Adipose tissue (tissue), 3 donors: Measurements from ENCODE around the gene NLGN1. TPM values are rescaled to one million over a fixed set of nuclear protein-coding genes. Genes with fewer than 3 reads are reported as not detected.
"Not testable (repeated sequence)": the region's sequence is repeated elsewhere in the genome, so short reads cannot be mapped to it uniquely, and the experiment has no call there.

Experiments used
- H3K27ac ChIP-seq: one replicate; pipeline ENCODE4 v1.5.1; 2013; ENCODE audit warnings: low read depth, low read length
- WGBS, 3 donors: extraction: QIAGEN DNeasy Blood & Tissue Kit; methylation state at CpG; one replicate each; pipeline ENCODE4 v1.1.7; 2013; 5-methylcytosine and 5-hydroxymethylcytosine counted together
- polyA plus RNA-seq, 3 donors: library from polyadenylated mRNA; stranded (reverse); fragments of 200-250 nt; gene quantifications; one replicate each; pipeline ENCODE4 v1.2.3, GENCODE V29; 2013
- donor health status: healthy with polysubstance abuse.
- donor health status: Bipolar disorder and iron deficiency.
- donor health status: healthy.

NLGN1 gene
- 1 to 10 TPM in 2 of 3 donors, under 1 TPM in 1; 0.23 to 1.8 (median 1.0) TPM for polyA plus RNA-seq

DNA sequence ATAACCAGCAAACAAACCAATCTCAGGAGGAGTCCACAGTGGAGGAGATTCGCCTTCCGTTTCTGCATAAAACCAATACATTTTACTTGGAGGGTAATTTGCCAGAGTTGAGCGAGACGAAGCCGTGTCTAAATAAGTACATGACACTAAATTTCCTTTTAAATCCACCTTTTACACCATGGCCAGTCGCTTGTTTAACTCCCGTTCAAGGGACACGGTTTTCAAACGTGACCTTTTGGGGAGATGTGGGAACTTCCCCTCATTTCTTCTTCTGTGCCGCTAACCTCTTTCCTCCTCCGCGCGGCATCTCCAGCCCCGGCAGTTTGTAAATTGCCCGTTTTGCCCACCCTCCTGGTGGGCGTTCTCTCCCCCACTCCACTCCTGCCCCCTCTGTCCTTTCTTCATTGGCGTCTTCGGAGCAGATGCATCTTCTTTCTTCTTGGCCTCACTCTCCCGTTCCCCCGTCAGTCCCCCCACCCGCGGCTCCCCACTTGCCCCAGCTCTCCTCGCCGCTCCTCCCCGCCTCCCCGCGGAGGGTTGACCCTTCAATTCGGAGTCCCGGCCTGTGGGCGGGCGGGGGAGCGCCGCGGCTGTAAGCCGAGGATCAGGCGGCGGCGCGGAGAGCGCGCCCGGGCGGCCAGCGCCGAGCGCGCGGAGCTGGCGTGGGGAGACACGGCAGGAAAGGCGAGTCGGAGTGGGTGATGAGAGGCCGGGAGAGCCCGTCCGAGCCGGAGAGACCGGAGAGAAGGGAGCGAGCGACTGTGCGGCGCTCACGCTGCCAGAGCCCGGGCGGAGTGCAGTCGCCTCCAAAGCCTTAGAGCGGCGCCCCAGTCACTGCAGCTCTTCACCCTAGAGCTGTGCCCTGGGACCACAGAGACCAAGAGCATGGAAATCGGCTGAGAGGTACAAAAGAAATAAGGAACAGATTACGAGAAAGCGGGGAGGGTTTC, at the start of gene NLGN1:
Gene NLGN1 (plus strand): TSS at position 584 of the 950 bp plus-strand sequence.
- no peak within 1 kb of the TSS for H3K27ac ChIP-seq
- 0 to 1% (median 0%) methylated on average over 68 to 70 of the region's 70 CpGs for WGBS, 3 donors

DNA sequence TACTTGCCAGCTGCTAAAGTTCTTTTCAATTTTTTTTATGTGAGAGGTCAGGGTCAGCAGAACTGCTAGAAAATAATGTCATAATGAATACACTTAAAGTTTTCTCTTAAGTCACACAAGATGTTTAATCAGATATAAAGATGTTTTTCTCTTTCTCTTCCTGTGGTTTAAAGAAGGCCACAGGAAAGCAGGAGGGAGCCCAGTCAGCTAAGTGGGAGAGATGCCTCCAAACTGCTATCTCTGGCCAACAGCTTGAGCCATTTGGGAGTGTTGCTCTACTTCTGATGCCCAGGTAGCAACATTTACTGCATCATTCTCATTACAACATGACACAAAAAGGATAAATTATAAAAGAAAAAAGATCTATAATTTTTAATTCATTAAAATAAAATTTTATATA, 45.7 kb upstream of the NLGN1 start:
- no peak overlapping the region for H3K27ac ChIP-seq

DNA sequence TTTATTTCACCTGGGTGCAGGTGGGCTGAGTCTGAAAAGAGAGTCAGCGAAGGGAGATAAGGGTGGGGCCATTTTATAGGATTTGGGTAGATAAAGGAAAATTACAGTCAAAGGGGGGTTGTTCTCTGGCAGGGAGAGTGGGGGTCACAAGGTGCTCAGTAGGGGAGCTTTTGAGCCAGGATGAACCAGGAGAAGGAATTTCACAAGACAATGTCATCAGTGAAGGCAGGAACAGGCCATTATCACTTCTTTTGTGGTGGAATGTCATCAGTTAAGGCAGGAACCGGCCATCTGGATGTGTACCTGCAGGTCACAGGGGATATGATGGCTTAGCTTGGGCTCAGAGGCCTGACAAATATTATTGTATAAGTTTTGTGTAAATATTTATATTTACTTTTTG, 44.4 kb upstream of the NLGN1 start:
- H3K27ac ChIP-seq: not testable (repeated sequence)
- WGBS, 3 donors: 44 to 87% (median 80%) methylated on average over 1 to 2 of the region's 2 CpGs

DNA sequence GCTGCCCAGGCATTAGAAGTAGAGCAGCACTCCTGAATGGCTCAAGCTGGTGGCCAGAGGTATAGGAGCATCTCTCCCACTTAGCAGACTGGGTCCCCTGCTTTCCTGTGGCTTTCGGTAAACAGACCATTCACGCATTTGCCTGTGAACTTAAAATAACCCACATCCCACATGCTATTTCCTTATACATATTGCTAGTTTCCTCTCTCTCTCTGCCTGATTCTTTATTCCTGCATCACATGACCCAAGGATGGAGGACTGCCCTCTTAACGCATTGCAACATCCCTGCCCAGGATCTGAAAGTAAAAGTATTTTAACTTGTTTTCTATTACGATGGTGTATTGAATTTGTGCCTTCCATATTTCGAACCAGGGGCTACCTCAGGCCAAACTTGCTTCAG, 43.4 kb upstream of the NLGN1 start:
- H3K27ac ChIP-seq: no peak overlapping the region
- WGBS, 3 donors: 49 to 64% (median 61%) methylated on average over 5 of the region's 5 CpGs

DNA sequence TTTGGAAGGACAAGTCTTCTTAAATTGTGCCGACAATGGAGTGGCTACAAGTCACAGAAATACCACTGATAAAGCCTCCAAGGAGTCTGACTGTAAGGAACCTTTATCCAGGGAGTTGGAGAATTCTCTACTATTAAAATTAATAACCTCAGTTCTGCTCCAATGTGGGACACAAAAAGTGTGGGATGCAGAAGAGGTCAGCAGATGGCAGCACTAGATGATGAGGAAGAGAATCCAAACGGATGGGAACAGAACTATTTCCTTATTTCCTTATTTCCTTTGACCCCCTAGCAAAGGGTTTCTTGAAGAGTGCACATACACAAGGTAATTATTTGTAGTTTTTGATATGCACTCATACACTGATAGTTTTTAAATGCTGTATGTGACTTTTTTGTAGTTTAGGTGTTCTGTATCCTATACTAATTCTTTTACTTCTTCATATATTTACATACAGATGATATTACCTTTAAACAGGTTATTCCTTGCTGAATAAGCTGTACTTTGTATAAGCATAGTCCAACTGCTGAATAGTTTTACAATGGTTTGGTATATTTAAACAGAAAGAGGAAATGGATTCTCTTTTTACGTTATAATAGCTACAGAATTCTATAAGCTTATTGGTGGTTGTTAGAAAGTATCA, 25.6 kb upstream of the NLGN1 start:
- no peak overlapping the region for H3K27ac ChIP-seq
- WGBS, 3 donors: 41 to 48% (median 42%) methylated on average over 3 of the region's 3 CpGs

DNA sequence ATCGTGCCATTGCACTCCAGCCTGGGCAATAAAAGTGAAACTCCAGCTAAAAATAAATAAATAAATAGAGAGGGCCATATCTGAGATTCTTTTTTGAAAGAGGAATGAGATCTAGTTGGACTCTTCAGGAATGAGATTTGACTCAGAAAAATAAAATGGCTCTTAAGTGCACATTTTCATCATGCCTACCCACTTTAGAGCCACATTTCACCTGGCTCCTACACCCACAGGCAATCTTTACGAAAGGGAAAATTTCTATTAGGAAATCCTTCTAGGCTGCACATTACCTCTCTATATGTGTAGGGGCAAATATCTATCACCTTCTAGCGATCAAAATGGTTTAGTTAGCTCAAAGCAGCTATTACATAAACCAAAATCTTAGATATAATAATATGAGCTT, 16.9 kb upstream of the NLGN1 start:
- no peak overlapping the region for H3K27ac ChIP-seq
- WGBS, 3 donors: 87 to 93% (median 88%) methylated on average over 3 of the region's 3 CpGs

DNA sequence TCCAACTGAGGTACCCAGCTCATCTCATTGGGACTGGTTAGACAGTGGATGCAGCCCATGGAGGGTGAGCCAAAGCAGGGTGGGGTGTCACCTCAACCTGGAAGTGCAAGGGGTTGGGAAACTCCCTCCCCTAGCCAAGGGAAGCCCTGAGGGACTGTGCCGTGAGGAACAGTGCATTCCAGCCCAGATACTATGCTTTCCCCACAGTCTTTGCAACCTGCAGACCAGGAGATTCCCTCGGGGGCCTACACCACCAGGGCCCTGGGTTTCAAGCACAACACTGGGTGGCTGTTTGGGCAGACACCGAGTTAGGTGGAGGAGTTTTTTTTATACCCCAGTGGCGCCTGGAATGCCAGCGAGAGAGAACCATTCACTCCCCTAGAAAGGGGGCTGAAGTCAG, 15.6 kb upstream of the NLGN1 start:
- WGBS, 3 donors: 78 to 90% (median 87%) methylated on average over 5 of the region's 5 CpGs

DNA sequence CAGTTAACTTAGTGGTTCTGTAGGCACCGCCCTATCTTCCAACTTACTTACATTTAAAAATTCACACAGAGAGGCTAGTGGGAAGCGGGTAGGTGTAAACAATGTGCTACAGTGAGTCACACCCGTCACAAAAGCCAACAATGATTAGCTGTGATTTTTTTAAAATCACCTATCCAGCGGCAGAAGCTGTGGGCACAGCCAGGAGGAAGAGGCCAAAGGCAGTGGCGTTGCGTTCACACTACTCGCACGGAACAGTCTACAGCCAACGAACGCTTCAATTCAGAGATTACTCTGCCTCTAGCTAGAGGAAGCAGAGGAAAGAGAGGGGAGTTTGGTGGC, 2.5 kb upstream of the NLGN1 start:
- H3K27ac ChIP-seq: no peak overlapping the region
- 2% methylated on average over 10 of the region's 10 CpGs for WGBS, 3 donors

More for the DNA sequence above, 15.6 kb upstream of the NLGN1 start:
- not testable (repeated sequence) for H3K27ac ChIP-seq

DNA sequence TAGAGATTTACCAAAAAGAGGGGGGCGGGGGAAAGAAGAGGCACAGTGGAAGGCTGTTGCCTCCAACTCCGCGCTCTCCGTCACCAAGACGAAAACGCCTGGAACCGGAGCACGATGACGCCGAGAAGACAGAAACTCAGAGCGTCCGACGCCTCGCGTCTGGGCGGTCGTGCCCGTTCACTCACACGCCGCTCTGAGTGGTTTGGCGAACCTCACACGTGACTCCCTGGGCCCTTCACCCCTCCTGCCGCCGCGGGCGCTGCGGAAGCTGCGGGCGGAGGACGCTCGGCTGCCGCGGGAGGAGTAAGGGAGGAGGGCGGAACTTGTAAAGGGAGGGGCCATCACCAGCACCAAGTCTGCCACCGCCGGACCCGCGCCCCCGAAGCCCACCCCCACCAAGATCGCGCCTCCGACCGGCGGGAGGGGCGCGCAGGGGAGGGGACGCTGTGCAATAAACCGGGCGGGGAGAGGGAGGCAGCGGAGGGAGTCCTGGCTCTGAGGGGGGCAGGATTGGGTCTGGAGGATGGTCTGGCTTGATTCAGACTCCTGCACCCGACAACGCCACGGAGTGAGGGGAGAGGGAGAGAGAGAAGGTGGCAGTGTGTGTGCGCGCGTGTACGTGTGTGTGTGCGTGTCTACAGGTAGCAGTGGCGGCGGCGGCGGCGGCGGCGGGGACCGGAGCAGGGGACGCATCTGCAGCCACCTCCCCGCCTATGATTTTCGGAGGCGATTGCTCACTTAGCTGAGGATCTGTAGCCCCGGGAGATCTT, 1.9 kb upstream of the NLGN1 start:
- WGBS, 3 donors: 0 to 1% (median 1%) methylated on average over 61 to 70 of the region's 71 CpGs
- H3K27ac ChIP-seq: no peak overlapping the region

DNA sequence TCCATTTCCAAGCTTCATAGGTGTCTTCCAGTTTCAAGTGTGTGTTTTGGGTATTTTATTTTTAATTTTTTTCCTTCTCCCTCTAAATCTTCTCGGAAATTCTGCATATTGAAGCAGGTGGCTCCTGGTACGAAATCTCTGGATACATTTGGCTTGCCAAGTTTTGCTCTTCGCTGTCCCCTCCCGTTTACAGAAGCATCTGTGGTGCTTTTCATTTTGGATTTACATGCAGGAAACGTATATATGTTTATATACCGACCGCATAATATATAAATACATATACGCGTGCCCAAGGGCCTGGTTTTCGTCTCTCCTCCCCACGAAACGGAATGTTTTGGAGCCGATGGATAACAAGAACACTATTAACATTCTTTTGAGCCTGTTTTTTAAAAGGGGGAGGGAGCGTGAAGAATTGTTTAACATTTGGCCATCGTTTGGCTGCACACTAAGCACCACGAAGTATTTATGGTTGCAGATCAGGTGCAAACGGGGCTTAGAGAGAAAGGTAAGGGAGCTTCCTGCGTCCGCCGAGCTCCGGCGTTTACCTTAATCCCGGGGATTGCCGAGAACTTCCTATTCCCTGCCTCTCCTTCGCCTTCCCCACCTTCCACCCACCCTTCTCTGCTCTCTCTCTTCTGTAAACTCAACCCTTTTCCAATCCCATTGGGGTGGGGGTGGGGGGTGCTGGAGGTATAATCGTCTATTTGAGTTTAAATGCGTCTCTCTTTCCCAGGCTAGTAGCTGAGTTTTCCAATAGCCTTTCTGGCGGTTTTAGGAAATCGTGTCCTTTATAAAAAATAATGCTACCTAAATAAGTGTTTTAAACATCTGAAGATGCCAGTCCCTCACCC, 1.1 kb upstream of the NLGN1 start:
- 1 to 2% (median 1%) methylated on average over 29 of the region's 29 CpGs for WGBS, 3 donors
- no peak overlapping the region for H3K27ac ChIP-seq

DNA sequence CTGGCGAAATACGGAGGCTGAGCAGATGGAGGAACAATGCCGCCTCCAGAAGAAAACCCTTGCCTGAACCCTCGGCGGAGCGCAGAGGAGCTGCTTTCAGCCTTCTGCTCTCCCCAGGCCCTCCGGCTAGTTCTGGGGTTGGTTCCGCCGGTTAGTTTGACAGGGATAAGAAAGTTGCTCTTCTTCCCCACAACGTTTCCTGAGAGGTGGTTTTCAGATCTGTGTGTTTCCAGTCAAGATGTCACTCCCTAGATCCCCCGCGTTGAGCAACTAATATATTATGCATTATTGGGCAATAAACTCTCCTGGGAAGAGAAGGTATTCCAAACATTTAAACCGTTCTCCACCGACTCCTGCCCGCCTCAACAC, 551 bp downstream of the NLGN1 start:
- WGBS, 3 donors: 5 to 8% (median 6%) methylated on average over 15 of the region's 15 CpGs
- H3K27ac ChIP-seq: no peak overlapping the region

DNA sequence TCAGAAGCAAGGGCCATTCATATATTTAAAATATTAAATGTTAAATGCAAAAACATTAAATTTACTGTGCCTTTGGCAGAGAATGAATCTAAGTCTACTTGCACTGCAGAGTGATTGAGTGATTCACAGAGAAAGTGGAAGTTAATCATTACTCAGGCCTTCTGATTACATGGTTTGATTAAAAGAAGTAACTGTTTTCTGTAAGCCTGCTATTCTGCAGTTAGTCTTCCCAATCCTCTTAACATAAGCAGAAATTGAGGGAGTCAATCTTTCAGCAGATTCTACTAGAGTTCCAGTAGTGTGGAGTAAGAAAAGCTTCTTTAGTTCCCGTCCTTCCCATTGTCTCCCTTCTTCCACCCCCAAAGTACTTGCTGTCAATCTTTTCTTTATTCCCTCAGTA, 1.5 kb downstream of the NLGN1 start:
- H3K27ac ChIP-seq: no peak overlapping the region

DNA sequence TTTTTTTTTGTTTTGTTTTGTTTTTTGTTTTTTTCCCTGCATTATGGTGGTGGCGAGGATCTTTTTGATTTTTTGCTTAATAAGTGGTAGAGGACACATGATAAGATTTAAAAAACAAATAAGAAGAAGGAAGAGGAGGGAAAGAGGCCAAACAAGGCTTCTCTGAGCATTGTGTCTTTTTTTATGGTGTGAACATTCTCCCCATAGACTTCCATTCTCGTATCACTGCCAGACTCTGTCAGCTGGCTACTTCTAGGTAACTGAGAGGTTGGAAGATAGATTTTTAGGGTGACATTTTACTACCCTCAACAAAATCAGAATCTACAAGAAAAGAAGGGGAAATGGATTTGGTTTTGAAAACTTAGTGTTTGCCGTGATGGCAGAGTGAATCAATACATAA, 3.8 kb downstream of the NLGN1 start:
- no peak overlapping the region for H3K27ac ChIP-seq
- 57 to 70% (median 64%) methylated on average over 3 of the region's 3 CpGs for WGBS, 3 donors

More for the DNA sequence above, 1.5 kb downstream of the NLGN1 start:
- 69 to 85% (median 81%) methylated on average over 1 of the region's 1 CpG for WGBS, 3 donors

DNA sequence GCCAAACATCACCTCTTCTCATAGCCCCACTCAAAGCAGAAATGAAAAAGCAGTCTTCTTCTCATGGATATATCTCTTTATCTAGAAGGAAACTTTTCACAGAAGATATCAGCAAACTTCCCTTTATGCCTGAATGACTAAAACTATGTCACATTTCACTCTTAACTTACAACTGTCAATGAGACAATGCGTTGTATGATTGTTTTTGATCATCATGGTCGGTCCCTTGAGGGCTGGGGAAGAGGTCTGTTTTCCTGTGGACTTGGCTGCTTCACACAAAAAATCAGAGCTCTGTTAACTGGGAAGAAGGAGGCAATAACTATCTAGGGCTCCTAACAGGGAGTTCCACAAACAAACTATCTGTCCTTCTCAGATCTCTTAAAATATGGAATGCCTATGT, 5.1 kb downstream of the NLGN1 start:
- 58 to 73% (median 64%) methylated on average over 2 of the region's 2 CpGs for WGBS, 3 donors
- H3K27ac ChIP-seq: no peak overlapping the region

DNA sequence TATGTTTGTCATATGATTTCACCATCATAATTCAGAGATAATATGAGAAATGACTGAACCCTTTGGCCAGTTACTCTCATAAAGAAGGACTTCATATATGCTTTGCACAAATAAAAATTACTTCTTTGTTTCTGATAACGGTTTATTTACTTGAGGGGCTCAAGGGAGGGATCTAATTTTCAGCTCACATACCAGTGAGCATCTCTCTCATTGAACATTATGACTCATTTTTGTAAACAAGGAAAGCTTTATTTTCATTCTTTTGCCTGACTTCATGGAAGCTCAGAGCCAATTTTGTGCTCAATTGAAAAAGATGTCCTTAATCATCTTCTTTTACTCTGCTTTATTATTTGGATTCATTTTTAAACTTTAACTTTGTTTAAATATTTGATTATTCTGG, 5.8 kb downstream of the NLGN1 start:
- no peak overlapping the region for H3K27ac ChIP-seq
- 54 to 65% (median 59%) methylated on average over 1 of the region's 1 CpG for WGBS, 3 donors

DNA sequence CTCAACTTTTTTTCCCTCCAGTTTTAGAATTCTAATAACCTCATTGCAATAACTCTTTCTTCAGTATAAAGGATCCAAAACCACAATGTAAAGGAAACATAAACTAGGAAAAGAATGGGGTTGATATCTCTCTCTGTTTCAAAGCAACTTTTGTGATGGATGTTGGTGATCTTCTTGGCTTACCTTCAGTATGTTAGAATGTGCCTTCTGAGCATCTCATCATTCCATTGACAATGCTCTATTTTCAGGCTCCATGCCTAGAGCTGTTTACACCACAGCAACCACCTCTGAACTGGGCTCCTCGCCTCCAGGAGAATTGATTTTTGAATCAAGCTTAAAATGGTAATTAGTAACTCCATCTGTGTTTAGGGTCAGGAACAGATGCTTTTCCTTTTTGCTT, 6.6 kb downstream of the NLGN1 start:
- WGBS, 3 donors: 57 to 93% (median 92%) methylated on average over 1 of the region's 1 CpG
- H3K27ac ChIP-seq: no peak overlapping the region

DNA sequence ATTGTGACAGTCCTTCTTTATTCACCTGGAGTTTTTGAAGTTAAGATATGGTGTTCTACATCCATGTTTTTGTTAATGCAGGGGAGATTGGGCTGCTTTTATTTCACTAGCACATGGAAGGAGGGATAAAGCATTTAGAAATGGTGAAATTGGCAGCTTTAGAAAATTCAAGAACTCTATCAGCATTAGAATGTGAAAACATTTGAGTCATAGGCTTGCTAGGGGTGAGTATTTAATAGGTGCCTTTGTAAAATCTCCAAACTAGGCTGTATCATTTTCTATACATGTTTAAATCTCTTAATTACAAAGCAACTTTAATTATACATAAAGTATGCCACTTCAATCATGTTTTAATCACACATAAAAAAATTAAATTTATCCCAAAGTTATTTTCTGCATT, 12.9 kb downstream of the NLGN1 start:
- no peak overlapping the region for H3K27ac ChIP-seq

DNA sequence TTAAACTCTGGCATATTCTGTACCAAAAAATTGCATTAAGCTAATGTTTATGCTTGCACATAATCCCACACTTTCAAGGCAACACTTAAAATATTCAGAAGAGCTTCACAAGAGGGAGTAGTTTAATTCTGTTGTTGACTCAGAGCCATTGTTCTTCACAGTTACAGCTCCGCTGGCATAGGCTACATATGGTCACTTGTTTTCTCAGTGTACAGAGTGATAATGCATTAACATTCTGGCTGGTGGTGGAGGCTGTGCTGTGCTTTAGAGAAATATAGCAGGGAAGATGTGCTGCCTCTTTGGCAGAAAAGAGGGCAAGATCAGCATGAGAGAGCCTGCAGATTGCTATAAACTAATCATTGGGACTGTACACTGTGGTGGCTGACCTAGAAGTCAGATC, 13.3 kb downstream of the NLGN1 start:
- 72 to 85% (median 78%) methylated on average over 1 of the region's 1 CpG for WGBS, 3 donors
- no peak overlapping the region for H3K27ac ChIP-seq
